Peyer's patch (tissue), 4 donors: ENCODE results near the gene TRHDE. TPM values are rescaled to one million over a fixed set of nuclear protein-coding genes. Genes with fewer than 3 reads are reported as not detected.

Source experiments
- DNase-seq, 3 donors: peaks; one replicate each; pipeline ENCODE4 v3.0.0-alpha.2; 2017 to 2019
- H3K27ac ChIP-seq, 4 donors: fragments of 200-600 bp; sonication (generic); one replicate each; pipeline ENCODE4 v1.5.1; 2016 to 2019
- H3K27me3 ChIP-seq, 2 donors: fragments of 200-600 bp; sonication (generic); one replicate each; pipeline ENCODE4 v1.5.1; 2019
- H3K36me3 ChIP-seq, 3 donors: fragments of 200-600 bp; sonication (generic); one replicate each; pipeline ENCODE4 v1.5.1; 2016 to 2019
- H3K4me1 ChIP-seq, 4 donors: fragments of 200-600 bp; sonication (generic); one replicate each; pipeline ENCODE4 v1.5.1; 2016 to 2019
- H3K4me3 ChIP-seq, 4 donors: fragments of 200-600 bp; sonication (generic); 1 replicate in 3 of 4; 2 replicates in 1 of 4; pipeline ENCODE4 v1.5.1; 2016 to 2019; ENCODE audit warnings: mild to moderate bottlenecking in 1 of 4
- H3K9me3 ChIP-seq, 4 donors: fragments of 200-600 bp; sonication (generic); one replicate each; pipeline ENCODE4 v1.5.1; 2016 to 2019; ENCODE audit warnings: mild to moderate bottlenecking in 1 of 4
- CTCF ChIP-seq, 6 experiments: fragments of 450-650 bp in 4 of 6; fragments of 200-600 bp in 2 of 6; sonication (generic) in 1 of 6; IDR thresholded peaks; one replicate each; pipeline ENCODE4 v1.5.1; 2017 to 2019; ENCODE audit warnings: antibody characterized with exemption in 6 of 6, mild to moderate bottlenecking in 3 of 6, moderate library complexity in 1 of 6
- POLR2A ChIP-seq, 2 donors: fragments of 450-650 bp; IDR thresholded peaks; one replicate each; pipeline ENCODE4 v1.5.1; 2017; ENCODE audit warnings: antibody characterized with exemption in 2 of 2, mild to moderate bottlenecking in 2 of 2, moderate library complexity in 2 of 2
- total RNA-seq, 4 donors: library from RNA; depleted of rRNA; stranded (reverse); fragments of >200 nt; gene quantifications; one replicate each; pipeline ENCODE4 v1.1.0, GENCODE V29; 2016

The TRHDE gene
- total RNA-seq, 4 donors from 2014 or later = 3.3 to 23.8 (median 15.2) TPM

GRCh38 chr12:72261885-72262284, 10.3 kb upstream of the TRHDE start:
- no peaks in the 10 kb centered on the region for H3K4me1 ChIP-seq
- H3K9me3 ChIP-seq = no peaks in the 10 kb centered on the region
- no peaks in the 10 kb centered on the region for H3K36me3 ChIP-seq
- DNase-seq = no peak
- H3K27me3 ChIP-seq = no peaks in the 10 kb centered on the region
- no peak overlapping the region for H3K4me3 ChIP-seq
- no peak overlapping the region for H3K27ac ChIP-seq
- TF ChIP-seq POLR2A (IDR thresholded peaks at IDR 0.05) = no peak
- TF ChIP-seq CTCF (IDR thresholded peaks at IDR 0.05) = no peak

- no peak for DNase-seq
- H3K4me3 ChIP-seq = no peak overlapping the region
- no peaks in the 10 kb centered on the region for H3K36me3 ChIP-seq
- no peak overlapping the region for H3K27ac ChIP-seq
- no peaks in the 10 kb centered on the region for H3K27me3 ChIP-seq
- H3K9me3 ChIP-seq = no peaks in the 10 kb centered on the region
- TF ChIP-seq POLR2A (IDR thresholded peaks at IDR 0.05) (no peak), CTCF (IDR thresholded peaks at IDR 0.05) (peak in 2 of 6 experiments; percentile 8)
- H3K4me1 ChIP-seq = no peaks in the 10 kb centered on the region
Observed at GRCh38 chr12:72264548-72265175, 7.5 kb upstream of the TRHDE start.

- peaks cover 0 to 10% (median 0%) of the 10 kb centered on the region in 4 donors for H3K4me1 ChIP-seq
- no peak overlapping the region for H3K4me3 ChIP-seq
- H3K27ac ChIP-seq = no peak overlapping the region
- no peak for TF ChIP-seq CTCF (IDR thresholded peaks at IDR 0.05)
- no peak for TF ChIP-seq POLR2A (IDR thresholded peaks at IDR 0.05)
- H3K27me3 ChIP-seq = peaks cover 0 to 10% of the 10 kb centered on the region in 2 donors
- no peaks in the 10 kb centered on the region for H3K9me3 ChIP-seq
- H3K36me3 ChIP-seq = no peaks in the 10 kb centered on the region
- no peak for DNase-seq
Observed at GRCh38 chr12:72267974-72268373, 4.2 kb upstream of the TRHDE start.

GRCh38 chr12:72268386-72268785, 3.8 kb upstream of the TRHDE start:
- DNase-seq = no peak
- no peaks in the 10 kb centered on the region for H3K36me3 ChIP-seq

GRCh38 chr12:72269491-72269890, 2.7 kb upstream of the TRHDE start:
- Histone ChIP-seq H3K4me3 (no peak overlapping the region), H3K27me3 (peaks cover 0 to 18% of the 10 kb centered on the region in 2 donors)

More at GRCh38 chr12:72268386-72268785, 3.8 kb upstream of the TRHDE start:
- no peaks in the 10 kb centered on the region for H3K9me3 ChIP-seq
- peaks cover 0 to 11% of the 10 kb centered on the region in 2 donors for H3K27me3 ChIP-seq
- TF ChIP-seq CTCF (IDR thresholded peaks at IDR 0.05) (no peak), POLR2A (IDR thresholded peaks at IDR 0.05) (no peak)
- no peak overlapping the region for H3K27ac ChIP-seq
- no peak overlapping the region for H3K4me3 ChIP-seq
- peaks cover 0 to 14% (median 0%) of the 10 kb centered on the region in 4 donors for H3K4me1 ChIP-seq

More at GRCh38 chr12:72269491-72269890, 2.7 kb upstream of the TRHDE start:
- DNase-seq = no peak
- TF ChIP-seq POLR2A (IDR thresholded peaks at IDR 0.05) = no peak
- no peak for TF ChIP-seq CTCF (IDR thresholded peaks at IDR 0.05)
- Histone ChIP-seq H3K9me3 (no peaks in the 10 kb centered on the region), H3K27ac (no peak overlapping the region), H3K4me1 (peaks cover 0 to 21% (median 0%) of the 10 kb centered on the region in 4 donors), H3K36me3 (no peaks in the 10 kb centered on the region)
